Upper lobe of left lung (tissue), 6 donors: Measurements from ENCODE around the gene ANKDD1A. TPM values are rescaled to one million over a fixed set of nuclear protein-coding genes. Genes with fewer than 3 reads are reported as not detected.

Experiments
- ATAC-seq, 2 donors: fragments of 200-7000 bp; cut with Tn5 transposase; one replicate each; pipeline ENCODE4 v1.9.1; 2022; ENCODE audit warnings: mild to moderate bottlenecking in 2 of 2, moderate library complexity in 2 of 2; ENCODE audit not compliant: low FRiP score in 2 of 2
- DNase-seq, 2 donors: peaks; one replicate each; pipeline ENCODE4 v3.0.0-alpha.2; 2019 to 2020
- H3K27ac ChIP-seq, 4 donors: fragments of 200-600 bp; sonication (generic); one replicate each; pipeline ENCODE4 v1.5.1; 2016 to 2019
- H3K27me3 ChIP-seq, 4 donors: fragments of 200-600 bp; sonication (generic); one replicate each; pipeline ENCODE4 v1.5.1; 2017 to 2019
- H3K36me3 ChIP-seq, 4 donors: fragments of 200-600 bp; sonication (generic); one replicate each; pipeline ENCODE4 v1.5.1; 2016 to 2019
- H3K4me1 ChIP-seq, 4 donors: fragments of 200-600 bp; sonication (generic); one replicate each; pipeline ENCODE4 v1.5.1; 2018 to 2019
- H3K4me3 ChIP-seq, 4 donors: fragments of 200-600 bp; sonication (generic); one replicate each; pipeline ENCODE4 v1.5.1; 2017 to 2019; ENCODE audit warnings: mild to moderate bottlenecking in 2 of 4, moderate library complexity in 1 of 4
- H3K9me3 ChIP-seq, 4 donors: fragments of 200-600 bp; sonication (generic); one replicate each; pipeline ENCODE4 v1.5.1; 2018 to 2019
- EP300 ChIP-seq, 4 donors: sonication (generic); formaldehyde crosslinking; IDR thresholded peaks; one replicate each; pipeline ENCODE4 v1.5.1; 2017; ENCODE audit warnings: antibody characterized with exemption in 4 of 4, control low read depth in 2 of 4
- POLR2A ChIP-seq, 4 donors: fragments of 450-650 bp; IDR thresholded peaks; one replicate each; pipeline ENCODE4 v1.5.1; 2016 to 2017; ENCODE audit warnings: antibody characterized with exemption in 4 of 4, mild to moderate bottlenecking in 2 of 4
- WGBS, 2 donors: methylation state at CpG; one replicate each; pipeline ENCODE4 v1.1.5; 2017 to 2018; 5-methylcytosine and 5-hydroxymethylcytosine counted together
- total RNA-seq, 6 donors: library from RNA; depleted of rRNA in 4 of 6; stranded (reverse); fragments of >200 nt in 4 of 6; gene quantifications; one replicate each; pipeline versions ENCODE4 v1.1.0 to v1.2.1, GENCODE V29; 2016 to 2021
- TF ChIP-seq, protein P1 (sequence below), 6 experiments: fragments of 450-650 bp in 4 of 6; fragments of 200-600 bp in 2 of 6; sonication (generic) in 2 of 6; IDR thresholded peaks; one replicate each; pipeline ENCODE4 v1.5.1; 2016 to 2019; ENCODE audit warnings: antibody characterized with exemption in 6 of 6
- donor health status: DM: no; HTN: no; CAD: no; lungs with moderate emphysema.
- donor health status: DM: no; HTN: yes; CAD: no; lungs with severe emphysema.

ANKDD1A gene
- total RNA-seq, 6 donors from 2014 or later: 4.8 to 13.1 (median 6.2) TPM

DNA sequence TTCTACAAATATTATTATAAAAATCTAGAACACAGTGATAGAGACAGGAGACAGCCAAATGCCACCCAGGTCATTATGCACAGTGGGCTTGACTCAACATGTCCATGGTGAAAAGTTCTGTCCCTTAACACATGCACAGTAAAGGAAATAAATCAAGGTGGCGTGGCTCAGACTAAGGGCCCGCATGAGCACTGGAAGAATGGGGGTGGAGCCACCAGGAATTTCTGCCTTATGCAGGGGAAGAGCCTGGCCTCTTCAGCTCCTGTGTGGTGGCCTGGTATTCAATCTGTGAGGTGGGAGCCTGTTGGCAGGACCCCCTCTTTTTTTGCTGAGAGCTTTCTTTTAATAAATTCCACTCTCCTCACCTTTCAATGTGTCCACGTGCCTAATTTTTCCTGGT lies 95.2 kb downstream of the ANKDD1A start:
- 78 to 87% methylated on average over 3 of the region's 3 CpGs for WGBS, 2 donors
- H3K36me3 ChIP-seq: peaks cover 0 to 20% (median 4%) of the 10 kb centered on the region in 4 donors

More for the DNA sequence above, 95.2 kb downstream of the ANKDD1A start:
- H3K27ac ChIP-seq: no peak overlapping the region
- H3K4me1 ChIP-seq: no peaks in the 10 kb centered on the region
- no peak for DNase-seq
- ATAC-seq: no peak
- TF ChIP-seq EP300 (IDR thresholded peaks at IDR 0.05) (no peak), POLR2A (IDR thresholded peaks at IDR 0.05) (no peak)
- TF ChIP-seq, protein P1, sequence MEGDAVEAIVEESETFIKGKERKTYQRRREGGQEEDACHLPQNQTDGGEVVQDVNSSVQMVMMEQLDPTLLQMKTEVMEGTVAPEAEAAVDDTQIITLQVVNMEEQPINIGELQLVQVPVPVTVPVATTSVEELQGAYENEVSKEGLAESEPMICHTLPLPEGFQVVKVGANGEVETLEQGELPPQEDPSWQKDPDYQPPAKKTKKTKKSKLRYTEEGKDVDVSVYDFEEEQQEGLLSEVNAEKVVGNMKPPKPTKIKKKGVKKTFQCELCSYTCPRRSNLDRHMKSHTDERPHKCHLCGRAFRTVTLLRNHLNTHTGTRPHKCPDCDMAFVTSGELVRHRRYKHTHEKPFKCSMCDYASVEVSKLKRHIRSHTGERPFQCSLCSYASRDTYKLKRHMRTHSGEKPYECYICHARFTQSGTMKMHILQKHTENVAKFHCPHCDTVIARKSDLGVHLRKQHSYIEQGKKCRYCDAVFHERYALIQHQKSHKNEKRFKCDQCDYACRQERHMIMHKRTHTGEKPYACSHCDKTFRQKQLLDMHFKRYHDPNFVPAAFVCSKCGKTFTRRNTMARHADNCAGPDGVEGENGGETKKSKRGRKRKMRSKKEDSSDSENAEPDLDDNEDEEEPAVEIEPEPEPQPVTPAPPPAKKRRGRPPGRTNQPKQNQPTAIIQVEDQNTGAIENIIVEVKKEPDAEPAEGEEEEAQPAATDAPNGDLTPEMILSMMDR (IDR thresholded peaks at IDR 0.05): no peak
- H3K27me3 ChIP-seq: no peaks in the 10 kb centered on the region
- H3K9me3 ChIP-seq: no peaks in the 10 kb centered on the region
- no peak overlapping the region for H3K4me3 ChIP-seq

Other genes starting within 250 kb of the ANKDD1A start
- 1 to 10 TPM; 1.2 to 3.6 (median 2.0) TPM for gene RBPMS2, start 136.3 kb upstream of the ANKDD1A start, total RNA-seq
- 1 to 10 TPM in 4 of 6 donors, under 1 TPM in 2; 0.61 to 6.2 (median 1.1) TPM for gene PIF1, start 86.3 kb upstream of the ANKDD1A start, total RNA-seq
- gene PLEKHO2, start 70.0 kb upstream of the ANKDD1A start, total RNA-seq: 10 to 100 TPM; 21.9 to 83.0 (median 51.3) TPM
- 100 to 1,000 TPM in 3 of 6 donors, 10 to 100 TPM in 3; 58.8 to 113 (median 94.7) TPM for gene SPG21, start 78.0 kb downstream of the ANKDD1A start, total RNA-seq
- gene MTFMT, start 117.7 kb downstream of the ANKDD1A start, total RNA-seq: 10 to 100 TPM; 15.8 to 35.6 (median 25.5) TPM
- 1 to 10 TPM in 3 of 6 donors, under 1 TPM in 1, not detected in 2; 0.69 to 6.6 (median 4.4) TPM for gene SLC51B, start 133.5 kb downstream of the ANKDD1A start, total RNA-seq
- gene RASL12, start 156.1 kb downstream of the ANKDD1A start, total RNA-seq: 10 to 100 TPM; 12.8 to 49.9 (median 24.9) TPM
- gene KBTBD13, start 164.8 kb downstream of the ANKDD1A start, total RNA-seq: not detected
- gene UBAP1L, start 203.3 kb downstream of the ANKDD1A start, total RNA-seq: 10 to 100 TPM in 1 of 6 donors, 1 to 10 TPM in 5; 3.3 to 10.5 (median 4.8) TPM
- 10 to 100 TPM; 14.9 to 38.8 (median 20.0) TPM for gene PDCD7, start 221.9 kb downstream of the ANKDD1A start, total RNA-seq